NCI-H82 treated with DMSO at 0.1 percent for 48 hours (cell line): ENCODE measurements around the gene VAMP8.
"Not testable (repeated sequence)": the region's sequence is repeated elsewhere in the genome, so short reads cannot be mapped to it uniquely, and the experiment has no call there.

Experiments
- DNase-seq: peaks from one replicate; lab custom pipeline; 2025; ENCODE audit not compliant: unreplicated experiment; lab: John Stamatoyannopoulos, UW

VAMP8 gene

GRCh38 chr2:85547089-85547858 lies 30.1 kb upstream of the VAMP8 start:
- no peak for DNase-seq

- no peak for DNase-seq
Observed at GRCh38 chr2:85547859-85548607, 29.4 kb upstream of the VAMP8 start.

- no peak for DNase-seq
Observed at GRCh38 chr2:85548608-85548900, 28.8 kb upstream of the VAMP8 start.

GRCh38 chr2:85549095-85549494 lies 28.3 kb upstream of the VAMP8 start:
- no peak for DNase-seq

DNA sequence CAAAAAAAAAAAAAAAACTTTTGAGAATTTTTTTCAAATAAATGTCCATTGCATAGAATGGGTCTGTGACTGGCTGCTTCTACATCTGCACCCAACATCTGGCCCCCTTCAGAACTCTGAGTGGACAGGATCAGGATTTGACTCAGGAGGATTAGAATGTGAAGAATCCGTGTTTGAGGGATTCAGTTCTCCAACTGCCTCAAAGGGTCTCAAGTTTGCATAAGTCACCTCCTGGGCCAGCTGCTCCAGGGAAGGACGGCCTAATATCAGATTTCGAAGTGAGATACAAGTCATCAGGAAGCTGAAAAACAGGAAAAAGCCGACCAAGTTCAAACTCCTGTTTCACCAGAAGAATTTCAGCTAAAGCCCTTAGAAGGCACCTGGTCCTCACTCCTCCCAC lies 27.6 kb upstream of the VAMP8 start:
- peak; percentile 65 for DNase-seq

- DNase-seq: no peak
Observed at GRCh38 chr2:85550486-85550885, 26.9 kb upstream of the VAMP8 start.

DNA sequence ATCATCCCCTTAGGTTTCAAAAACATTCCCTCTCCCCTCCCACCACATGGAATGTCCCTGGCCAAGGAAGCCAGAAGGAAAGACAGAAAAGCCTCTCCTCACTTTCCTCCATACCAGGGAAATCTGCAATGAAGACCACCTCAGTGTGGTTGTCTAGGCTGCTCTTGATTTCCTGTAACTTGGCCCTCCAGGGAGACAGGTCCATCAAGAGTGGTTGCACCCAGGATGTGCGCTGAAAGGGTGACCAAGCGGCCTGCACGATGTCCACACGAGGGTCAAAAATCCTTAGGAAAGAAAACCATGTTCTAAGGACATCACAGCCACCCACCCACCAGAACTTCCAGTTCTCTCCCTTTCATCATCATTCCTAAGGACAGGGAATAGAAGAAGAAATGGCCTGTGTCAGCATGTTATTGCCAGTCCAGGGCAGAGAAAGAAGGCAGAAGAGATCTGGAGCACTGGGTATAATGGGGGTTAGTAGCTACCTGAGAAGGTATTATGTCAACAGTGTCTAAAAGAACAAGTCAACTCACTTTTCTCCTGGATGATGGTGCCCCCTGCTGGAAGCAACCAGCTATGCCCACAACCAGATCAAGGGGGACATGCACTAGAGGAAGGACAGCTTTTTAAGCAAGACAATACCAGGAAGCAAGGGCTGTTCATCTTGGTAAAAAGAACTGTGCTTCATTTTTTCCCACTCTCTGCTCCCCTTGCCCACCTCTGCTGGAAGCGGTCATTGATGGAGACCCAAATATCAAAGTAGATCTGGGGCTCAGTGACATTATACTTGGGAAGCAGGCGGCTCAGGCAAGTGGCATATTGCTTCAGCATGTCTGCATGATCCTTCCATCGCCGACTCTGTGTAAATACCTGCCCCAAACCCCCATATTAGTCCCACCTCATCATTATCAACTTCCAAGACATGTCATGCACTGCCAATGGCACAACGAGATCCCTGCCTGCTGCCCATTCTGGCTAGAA lies 25.4 kb upstream of the VAMP8 start:
- DNase-seq: peak; percentile 65

DNA sequence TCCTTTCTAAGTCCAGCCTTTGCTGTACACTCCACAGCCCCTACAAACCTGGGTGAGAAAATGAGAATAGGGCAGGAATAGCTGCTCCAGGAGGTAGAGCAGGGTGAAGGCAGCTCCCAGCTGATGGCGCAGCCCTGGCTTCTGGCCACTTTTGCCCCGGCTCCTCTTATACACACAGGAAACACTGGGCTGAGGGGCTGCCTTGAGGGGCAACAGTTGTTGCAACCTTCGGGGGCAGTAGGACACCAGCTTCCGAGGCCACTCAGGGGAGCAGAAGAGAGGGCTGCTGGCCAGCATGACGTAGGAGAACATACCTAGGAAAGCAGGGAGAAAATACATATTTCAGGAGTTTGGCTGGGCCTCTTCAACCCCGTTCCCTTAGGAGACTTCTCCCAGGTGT lies 24.2 kb upstream of the VAMP8 start:
- no peak for DNase-seq

DNA sequence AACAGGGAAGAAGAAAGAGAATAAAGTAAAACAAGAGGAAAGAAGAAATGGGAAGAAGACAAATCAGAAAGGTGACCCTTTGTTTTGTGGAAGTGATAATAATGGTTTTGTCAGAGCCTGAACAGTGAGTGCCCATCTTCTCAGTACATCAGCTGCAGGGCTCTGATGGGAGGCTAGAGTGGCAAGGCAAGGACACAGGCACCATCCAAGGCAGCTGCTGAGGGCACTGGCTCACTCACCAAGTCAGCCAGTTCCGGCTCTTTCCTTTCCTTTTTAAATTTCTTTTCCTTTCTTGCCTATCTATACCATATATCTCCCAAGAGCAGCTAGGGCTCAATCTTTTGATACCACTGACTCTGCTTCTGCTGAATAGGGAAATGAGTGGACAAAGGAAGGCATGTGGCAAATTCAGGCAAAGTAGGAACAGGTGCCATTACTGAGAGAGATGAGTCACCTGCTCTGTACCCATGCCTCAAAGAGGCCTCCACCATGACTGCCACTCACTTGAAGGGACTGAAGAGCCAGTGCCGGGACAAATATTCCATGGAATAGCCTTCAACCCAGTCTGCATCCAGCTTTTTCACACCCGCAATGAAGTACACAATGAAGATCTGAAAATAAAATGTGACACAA lies 22.3 kb upstream of the VAMP8 start:
- no peak for DNase-seq

GRCh38 chr2:85557130-85557529 lies 20.3 kb upstream of the VAMP8 start:
- DNase-seq: no peak

- DNase-seq: no peak
Observed at GRCh38 chr2:85558160-85558559, 19.2 kb upstream of the VAMP8 start.

DNA sequence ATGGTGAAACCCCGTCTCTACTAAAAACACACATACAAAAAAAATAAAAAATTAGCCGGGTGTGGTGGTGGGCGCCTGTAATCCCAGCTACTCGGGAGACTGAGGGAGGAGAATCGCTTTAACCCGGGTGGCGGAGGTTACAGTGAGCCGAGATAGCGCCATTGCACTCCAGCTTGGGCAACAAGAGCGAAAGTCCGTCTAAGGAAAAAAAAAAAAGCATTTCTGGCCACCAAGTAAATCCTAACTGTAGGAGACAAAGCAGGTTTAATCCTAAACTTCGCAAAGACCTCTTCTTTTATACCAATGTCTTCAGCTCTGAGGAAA lies 17.0 kb upstream of the VAMP8 start:
- not testable (repeated sequence) for DNase-seq

- DNase-seq: no peak
Observed at GRCh38 chr2:85560812-85561279, 16.5 kb upstream of the VAMP8 start.

DNA sequence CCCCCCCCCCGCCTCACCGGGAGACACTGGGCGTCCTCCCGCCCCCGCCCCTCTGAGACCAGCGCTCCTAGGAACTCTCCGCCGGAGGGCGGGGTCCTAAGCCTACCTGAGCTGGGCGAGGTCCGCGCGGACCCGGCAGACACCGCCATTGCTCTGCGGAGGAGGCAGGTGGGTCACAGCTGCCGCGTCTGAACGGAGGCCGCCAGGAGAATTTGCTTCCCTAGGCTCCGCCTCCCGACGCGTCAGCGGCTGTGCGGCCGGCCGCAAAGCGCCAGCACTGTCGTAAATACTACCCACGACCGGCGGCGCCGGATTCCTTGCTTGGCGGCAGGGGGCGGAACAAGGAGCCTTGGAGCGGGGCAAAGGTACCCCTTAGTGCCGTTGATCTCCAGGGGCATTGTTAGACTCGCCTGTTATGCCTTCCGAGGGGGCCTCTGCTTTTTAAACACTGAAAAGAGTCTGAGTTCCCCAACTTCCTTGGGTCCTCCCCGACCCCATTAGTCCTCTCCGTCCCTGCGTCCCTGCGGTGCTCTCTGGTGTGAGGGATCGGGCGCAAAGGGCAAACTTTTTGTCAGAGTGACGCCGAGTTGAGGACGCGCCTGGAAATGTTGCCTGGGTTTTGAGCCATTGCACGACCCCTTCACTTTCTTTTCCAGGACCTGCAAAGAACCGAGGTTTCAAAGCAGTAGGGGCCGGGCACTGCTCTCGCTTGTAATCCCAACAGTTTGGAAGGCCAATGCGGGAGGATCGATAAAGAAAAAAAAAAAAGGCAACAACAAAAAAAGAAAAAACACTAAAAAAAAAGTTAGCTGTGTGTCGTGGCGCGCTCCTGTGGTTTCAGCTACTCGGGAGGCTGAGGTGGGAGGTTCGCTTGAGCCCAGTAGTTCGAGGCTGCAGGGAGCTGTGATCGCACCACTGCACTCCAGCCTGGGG lies 15.8 kb upstream of the VAMP8 start, which contains the start of gene GGCX:
Gene GGCX (minus strand): TSS at position 214 of the 933 bp plus-strand sequence. CDS start 65 bp downstream, at position 149.
- peak; percentile 89 for DNase-seq

DNA sequence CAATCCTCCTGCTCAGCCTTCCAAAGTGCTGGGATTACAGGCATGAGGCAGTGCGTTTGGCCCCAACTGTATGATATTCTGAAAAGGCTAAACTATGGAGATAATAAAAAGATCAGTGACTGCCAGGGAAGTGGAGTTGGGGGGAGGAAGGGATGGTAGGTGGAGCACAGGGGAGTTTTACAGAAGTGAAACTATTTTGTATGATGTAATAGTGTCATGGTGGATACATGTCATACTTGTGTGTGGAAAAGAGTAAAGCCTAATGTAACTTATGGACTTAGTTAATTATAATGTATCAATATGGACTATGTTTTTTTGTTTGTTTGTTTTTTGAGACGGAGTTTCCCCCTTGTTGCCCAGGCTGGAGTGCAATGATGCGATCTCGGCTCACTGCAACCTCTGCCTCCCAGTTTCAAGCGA lies 13.2 kb upstream of the VAMP8 start:
- no peak for DNase-seq

DNA sequence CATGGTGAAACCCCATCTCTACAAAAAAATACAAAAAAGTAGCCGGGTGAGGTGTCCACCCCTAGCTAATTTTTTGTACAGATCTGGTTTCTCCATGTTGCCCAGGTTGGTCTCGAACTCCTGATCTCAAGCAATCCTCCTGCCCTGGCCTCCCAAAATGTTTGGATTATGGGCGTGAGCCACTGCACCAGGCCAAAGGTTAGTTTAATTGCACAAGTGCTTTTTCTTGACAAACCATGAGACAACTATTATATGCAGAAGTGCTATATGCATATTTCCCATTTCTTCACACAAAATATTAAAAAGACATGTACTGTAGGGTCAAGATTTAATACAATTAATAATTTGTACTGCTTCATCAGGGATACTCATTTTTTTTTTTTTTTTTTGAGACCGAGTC lies 11.1 kb upstream of the VAMP8 start:
- DNase-seq: no peak

DNA sequence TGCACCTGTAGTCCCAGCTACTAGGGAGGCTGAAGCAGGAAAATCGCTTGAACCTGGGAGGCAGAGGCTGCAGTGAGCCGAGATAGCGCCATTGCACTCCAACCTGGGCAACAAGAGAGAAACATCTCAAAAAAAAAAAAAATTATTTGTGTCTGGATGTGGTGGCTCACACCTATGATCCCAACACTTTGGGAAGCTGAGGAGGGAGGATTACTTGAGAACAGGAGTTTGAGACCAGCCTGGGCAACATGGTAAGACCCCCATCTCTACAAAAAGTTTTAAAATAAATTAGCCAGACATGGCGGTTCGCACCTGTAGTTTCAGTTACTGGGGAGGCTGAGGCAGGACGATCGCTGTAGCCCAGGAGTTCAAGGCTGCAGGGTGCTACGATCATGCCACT lies 1.6 kb upstream of the VAMP8 start:
- no peak for DNase-seq

DNA sequence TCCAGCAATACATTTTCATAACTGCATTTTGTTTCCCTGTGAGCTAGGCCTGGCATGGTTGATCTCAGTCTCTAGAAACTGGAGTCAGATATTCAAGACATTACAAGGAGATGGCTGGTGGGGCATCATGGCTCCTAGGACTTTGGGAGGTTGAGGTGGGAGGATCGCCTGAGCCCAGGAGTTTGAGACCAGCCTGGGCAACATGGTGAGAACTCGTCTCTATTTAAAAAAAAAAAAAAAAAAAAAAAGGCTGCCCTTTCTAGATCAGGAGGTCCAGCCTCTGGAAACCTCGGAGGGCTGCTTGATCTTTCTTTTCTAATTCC lies 362 bp upstream of the VAMP8 start:
- no peak for DNase-seq

GRCh38 chr2:85578243-85579180 lies 1.1 kb downstream of the VAMP8 start:
- no peak for DNase-seq
